Subcutaneous adipose tissue (tissue), 4 donors: ENCODE measurements around the gene FASN. TPM values are rescaled to one million over a fixed set of nuclear protein-coding genes. Genes with fewer than 3 reads are reported as not detected.

Experiments
- total RNA-seq, 4 donors: library from RNA; depleted of rRNA; stranded (reverse); fragments of >200 nt; gene quantifications; one replicate each; pipeline ENCODE4 v1.1.0, GENCODE V29; 2016
- TF ChIP-seq, protein P1 (sequence below): fragments of 450-650 bp; IDR thresholded peaks from one replicate; pipeline ENCODE4 v1.5.1; 2016; ENCODE audit warnings: low read depth, mild to moderate bottlenecking, control low read depth, antibody characterized with exemption, moderate library complexity

FASN gene
- total RNA-seq, 4 donors from 2014 or later: 148 to 4,879 (median 378) TPM

- TF ChIP-seq, protein P1, sequence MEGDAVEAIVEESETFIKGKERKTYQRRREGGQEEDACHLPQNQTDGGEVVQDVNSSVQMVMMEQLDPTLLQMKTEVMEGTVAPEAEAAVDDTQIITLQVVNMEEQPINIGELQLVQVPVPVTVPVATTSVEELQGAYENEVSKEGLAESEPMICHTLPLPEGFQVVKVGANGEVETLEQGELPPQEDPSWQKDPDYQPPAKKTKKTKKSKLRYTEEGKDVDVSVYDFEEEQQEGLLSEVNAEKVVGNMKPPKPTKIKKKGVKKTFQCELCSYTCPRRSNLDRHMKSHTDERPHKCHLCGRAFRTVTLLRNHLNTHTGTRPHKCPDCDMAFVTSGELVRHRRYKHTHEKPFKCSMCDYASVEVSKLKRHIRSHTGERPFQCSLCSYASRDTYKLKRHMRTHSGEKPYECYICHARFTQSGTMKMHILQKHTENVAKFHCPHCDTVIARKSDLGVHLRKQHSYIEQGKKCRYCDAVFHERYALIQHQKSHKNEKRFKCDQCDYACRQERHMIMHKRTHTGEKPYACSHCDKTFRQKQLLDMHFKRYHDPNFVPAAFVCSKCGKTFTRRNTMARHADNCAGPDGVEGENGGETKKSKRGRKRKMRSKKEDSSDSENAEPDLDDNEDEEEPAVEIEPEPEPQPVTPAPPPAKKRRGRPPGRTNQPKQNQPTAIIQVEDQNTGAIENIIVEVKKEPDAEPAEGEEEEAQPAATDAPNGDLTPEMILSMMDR: no peak
Measured at GRCh38 chr17:82092094-82092586, 5.9 kb downstream of the FASN start.

DNA sequence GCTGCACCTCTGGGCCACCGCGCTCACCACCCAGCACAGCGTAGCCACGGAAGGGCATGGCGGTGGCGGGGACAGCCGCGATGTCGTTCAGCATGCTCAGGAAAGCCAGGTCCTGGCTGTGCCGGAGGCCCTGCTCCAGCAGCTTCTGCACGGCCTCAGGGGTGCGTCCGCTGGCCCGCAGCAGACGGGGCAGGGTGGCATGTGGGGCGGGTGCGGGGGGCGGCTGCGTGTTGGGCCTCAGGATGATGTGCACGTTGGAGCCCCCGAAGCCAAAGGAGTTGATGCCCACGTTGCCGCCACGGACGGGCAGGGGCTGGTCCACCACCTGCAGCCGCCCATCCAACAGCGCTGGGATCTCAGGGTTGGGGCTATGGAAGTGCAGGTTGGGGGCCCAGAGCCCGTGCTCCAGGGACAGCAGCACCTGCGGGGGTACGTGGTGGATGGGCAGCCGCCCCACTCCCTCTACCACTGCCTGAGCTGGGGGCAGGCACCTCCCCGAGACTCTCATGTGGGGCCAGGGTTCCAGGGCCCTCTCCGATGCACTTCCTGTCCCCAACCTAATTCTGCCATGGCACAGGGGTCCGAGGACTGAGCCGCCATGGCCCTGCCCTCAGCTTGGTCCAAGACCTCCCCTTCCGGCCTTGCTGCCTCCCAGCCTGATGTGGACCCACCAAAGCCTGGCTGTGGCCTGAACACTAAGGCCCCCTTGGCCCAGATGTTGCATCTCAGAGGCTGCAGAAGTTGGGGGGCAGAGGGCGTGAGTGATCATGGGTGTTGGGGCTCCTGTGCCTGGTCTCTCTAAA, 6.6 kb downstream of the FASN start:
- TF ChIP-seq, protein P1: no peak

GRCh38 chr17:82090549-82091263, 7.3 kb downstream of the FASN start:
- TF ChIP-seq, protein P1: no peak

DNA sequence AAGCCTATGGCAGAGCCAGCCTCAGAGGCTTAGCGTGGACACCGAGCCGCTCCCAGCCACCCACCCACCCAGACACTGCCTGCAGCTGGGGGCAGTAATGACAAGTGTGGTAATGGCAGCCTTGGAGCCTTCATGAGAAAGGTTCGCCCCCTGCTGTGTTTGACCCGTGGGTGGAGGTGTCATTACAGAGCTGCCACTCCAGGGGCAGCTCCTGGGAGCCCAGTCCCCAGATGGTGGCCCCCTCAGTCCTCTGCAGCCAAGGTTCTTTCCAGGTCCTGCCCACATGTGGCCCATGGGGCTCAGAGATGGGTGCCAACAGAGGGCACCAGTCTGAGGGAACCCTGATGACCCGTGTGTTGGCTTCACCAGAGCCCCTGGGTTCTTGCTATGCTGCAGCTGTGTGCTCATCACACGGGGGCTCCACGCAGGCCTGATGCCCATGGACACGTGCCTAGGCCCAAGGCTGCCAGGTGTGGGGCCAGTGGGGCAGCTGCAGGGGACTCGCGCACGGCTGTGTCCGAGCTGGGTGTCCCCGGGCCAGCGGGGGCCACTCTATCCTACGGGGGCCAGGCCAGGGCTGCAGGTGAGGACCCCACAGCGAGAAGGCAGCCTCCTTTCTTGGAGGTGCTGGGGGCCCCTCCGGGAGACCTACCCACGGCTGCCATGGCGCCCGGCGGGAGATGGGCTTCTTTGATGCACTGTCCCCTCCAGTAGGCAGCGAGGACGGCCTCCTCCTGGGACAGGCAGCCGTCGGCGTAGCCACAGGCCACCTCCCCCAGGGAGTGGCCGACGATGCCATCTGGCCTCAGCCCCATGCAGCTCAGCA, 8.1 kb downstream of the FASN start:
- TF ChIP-seq, protein P1: no peak

- TF ChIP-seq, protein P1: no peak
Measured at GRCh38 chr17:82088838-82089722, 9.0 kb downstream of the FASN start.

DNA sequence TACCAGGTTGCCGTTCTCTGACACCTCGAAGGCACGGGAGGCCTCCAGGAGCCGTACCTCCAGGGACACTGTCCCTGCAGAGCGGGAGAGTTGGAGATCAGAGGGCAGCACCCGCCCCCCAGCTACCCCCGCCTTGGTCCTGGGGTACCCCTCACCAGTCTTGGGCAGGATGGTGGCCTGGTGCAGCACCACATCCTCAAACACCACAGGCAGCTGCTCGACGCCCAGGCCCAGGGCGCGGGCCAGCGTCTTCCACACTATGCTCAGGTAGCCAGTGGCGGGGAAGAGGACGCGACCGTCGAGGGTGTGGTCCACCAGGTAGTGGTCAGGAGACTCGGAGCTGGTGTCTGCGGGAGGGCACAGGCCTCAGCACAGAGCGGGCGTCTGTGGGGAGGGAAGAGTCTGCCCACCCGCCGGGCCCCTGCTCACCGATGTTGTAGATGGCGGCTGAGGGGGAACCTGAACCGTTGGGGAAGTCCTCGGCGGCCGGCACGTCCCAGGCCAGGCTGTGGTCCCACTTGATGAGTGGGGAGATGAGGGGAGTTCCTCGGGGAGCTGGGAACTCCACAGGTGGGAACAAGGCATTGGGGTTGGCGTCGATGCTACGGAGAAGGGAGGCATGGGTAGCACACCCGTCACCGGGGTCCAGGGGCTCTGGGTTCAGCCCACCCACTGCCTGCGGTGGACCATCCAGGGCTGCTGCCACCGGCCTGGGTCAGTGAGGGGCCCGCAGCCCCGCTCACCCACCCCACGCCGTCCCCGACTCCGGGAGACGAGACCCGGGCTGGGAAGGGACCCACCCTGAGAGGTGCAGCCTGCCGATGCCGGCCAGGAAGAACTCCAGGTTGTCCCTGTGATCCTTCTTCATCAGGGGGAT, 9.8 kb downstream of the FASN start:
- TF ChIP-seq, protein P1: no peak
